ENCODE results near the gene PRDM11. TPM values are rescaled to one million over a fixed set of nuclear protein-coding genes. Genes with fewer than 3 reads are reported as not detected.
A peak's percentile ranks its signal among the peaks of the same experiment; 100 is the strongest.

The PRDM11 gene
- total and polyA plus RNA-seq, 4 donors = 0.64 to 6.9 (median 2.8) TPM

GRCh38 chr11:45151362-45151982 lies 5.0 kb downstream of the PRDM11 start:
- H3K9ac ChIP-seq (ENCODE audit: low read depth in 1 of 2, low read length in 2 of 2) = no peak overlapping the region
- WGBS = 94% methylated on average over 6 of the region's 6 CpGs

GRCh38 chr11:45152740-45153595 lies 6.5 kb downstream of the PRDM11 start:
- WGBS = 93% methylated on average over 14 of the region's 14 CpGs
- Histone ChIP-seq H3K4me3 (ENCODE audit: low read depth in 1 of 3, low read length in 3 of 3) (no peak overlapping the region), H3K27me3 (ENCODE audit: control insufficient read depth in 4 of 4, insufficient read depth in 4 of 4, low read length in 3 of 4) (no peaks in the 10 kb centered on the region), H3K9ac (ENCODE audit: low read depth in 1 of 2, low read length in 2 of 2) (no peak overlapping the region), H3K36me3 (ENCODE audit: control insufficient read depth in 4 of 4, insufficient read depth in 3 of 4, low read depth in 1 of 4, low read length in 3 of 4) (no peaks in the 10 kb centered on the region), H3K9me3 (ENCODE audit: control insufficient read depth in 4 of 4, low read length in 3 of 4) (no peaks in the 10 kb centered on the region), H3K27ac (ENCODE audit: low read depth in 1 of 2, low read length in 2 of 2) (no peak overlapping the region), H3K4me1 (ENCODE audit: control insufficient read depth in 4 of 4, insufficient read depth in 4 of 4, low read length in 3 of 4) (peaks cover 3 to 6% (median 4%) of the 10 kb centered on the region in 4 donors)
- peak; percentile 31 for DNase-seq (ENCODE audit: low spot score)
- no peak for TF ChIP-seq HNF4A (conservative IDR thresholded peaks at IDR 0.05)
- no peak for TF ChIP-seq HNF4G (IDR thresholded peaks at IDR 0.05)
- TF ChIP-seq RXRA (IDR thresholded peaks at IDR 0.05) = no peak
- no peak for TF ChIP-seq MAX (IDR thresholded peaks at IDR 0.05)
- TF ChIP-seq GABPA (IDR thresholded peaks at IDR 0.05 in 1 of 2, conservative IDR thresholded peaks at IDR 0.05 in 1 of 2) = no peak
- TF ChIP-seq NR2F2 (IDR thresholded peaks at IDR 0.05) = no peak
- TF ChIP-seq FOXA2 (IDR thresholded peaks at IDR 0.05) = no peak
- no peak for TF ChIP-seq JUND (IDR thresholded peaks at IDR 0.05)
- no peak for TF ChIP-seq YY1 (IDR thresholded peaks at IDR 0.05)

More at GRCh38 chr11:45151362-45151982, 5.0 kb downstream of the PRDM11 start:
- no peaks in the 10 kb centered on the region for H3K9me3 ChIP-seq (ENCODE audit: control insufficient read depth in 4 of 4, low read length in 3 of 4)
- H3K27ac ChIP-seq (ENCODE audit: low read depth in 1 of 2, low read length in 2 of 2) = no peak overlapping the region
- H3K4me3 ChIP-seq (ENCODE audit: low read depth in 1 of 3, low read length in 3 of 3) = no peak overlapping the region
- H3K4me1 ChIP-seq (ENCODE audit: control insufficient read depth in 4 of 4, insufficient read depth in 4 of 4, low read length in 3 of 4) = peaks cover 7 to 12% (median 10%) of the 10 kb centered on the region in 4 donors
- H3K36me3 ChIP-seq (ENCODE audit: control insufficient read depth in 4 of 4, insufficient read depth in 3 of 4, low read depth in 1 of 4, low read length in 3 of 4) = no peaks in the 10 kb centered on the region
- TF ChIP-seq GABPA (IDR thresholded peaks at IDR 0.05 in 1 of 2, conservative IDR thresholded peaks at IDR 0.05 in 1 of 2) = no peak
- TF ChIP-seq HNF4G (IDR thresholded peaks at IDR 0.05) = no peak
- TF ChIP-seq JUND (IDR thresholded peaks at IDR 0.05) = no peak
- no peak for TF ChIP-seq YY1 (IDR thresholded peaks at IDR 0.05)
- no peak for TF ChIP-seq HNF4A (conservative IDR thresholded peaks at IDR 0.05)
- no peak for TF ChIP-seq EGR1 (IDR thresholded peaks at IDR 0.05; ENCODE audit: low read depth in 2 of 2)
- TF ChIP-seq RAD21 (IDR thresholded peaks at IDR 0.05) = no peak
- TF ChIP-seq TAF1 (conservative IDR thresholded peaks at IDR 0.05) = no peak
- no peak for TF ChIP-seq FOXA1 (IDR thresholded peaks at IDR 0.05)
- TF ChIP-seq ATF3 (IDR thresholded peaks at IDR 0.05) = no peak
- no peak for TF ChIP-seq RXRA (IDR thresholded peaks at IDR 0.05)
- TF ChIP-seq SP1 (IDR thresholded peaks at IDR 0.05) = no peak
- TF ChIP-seq CTCF (IDR thresholded peaks at IDR 0.05; ENCODE audit: low read depth, low read length, missing input control) = no peak
- TF ChIP-seq MAX (IDR thresholded peaks at IDR 0.05) = no peak
- no peak for TF ChIP-seq FOXA2 (IDR thresholded peaks at IDR 0.05)
- no peak for TF ChIP-seq ZBTB33 (IDR thresholded peaks at IDR 0.05)
- H3K27me3 ChIP-seq (ENCODE audit: control insufficient read depth in 4 of 4, insufficient read depth in 4 of 4, low read length in 3 of 4) = no peaks in the 10 kb centered on the region
- DNase-seq (ENCODE audit: low spot score) = peak; percentile 25

Measured in liver (tissue), 9 donors.